H1 (cell line): ENCODE measurements around the gene SCN2A. TPM values are rescaled to one million over a fixed set of nuclear protein-coding genes. Genes with fewer than 3 reads are reported as not detected.

Source experiments
- BACH1 ChIP-seq: IDR thresholded peaks from 2 replicates; pipeline ENCODE4 v1.6.1; 2012; ENCODE audit warnings: low read length, improper control_type of control experiment
- RAD21 ChIP-seq, 2 experiments: IDR thresholded peaks in 1 of 2; conservative IDR thresholded peaks in 1 of 2; 2 replicates each; pipeline ENCODE4 v1.6.1; 2011; ENCODE audit warnings: low read depth in 2 of 2, low read length in 2 of 2, improper control_type of control experiment in 1 of 2, inconsistent platforms in 1 of 2, mild to moderate bottlenecking in 1 of 2, moderate library complexity in 1 of 2
- SRF ChIP-seq: IDR thresholded peaks from 2 replicates; pipeline ENCODE4 v1.6.1; 2011; ENCODE audit warnings: mild to moderate bottlenecking, low read depth, low read length, moderate library complexity
- ZNF274 ChIP-seq: IDR thresholded peaks from 2 replicates; pipeline ENCODE4 v1.7.0; 2012; ENCODE audit warnings: low read length, borderline replicate concordance; ENCODE audit errors: extremely low read depth
- polyA plus RNA-seq, 7 experiments: library from polyadenylated mRNA; depleted of rRNA in 3 of 7; stranded (reverse) in 5 of 7; unstranded in 2 of 7; fragments of >200 nt in 5 of 7; fragments of 200-250 nt in 2 of 7; gene quantifications; 1 replicate in 5 of 7; 2 replicates in 1 of 7; 4 replicates in 1 of 7; pipeline versions ENCODE4 v1.2.1 to v1.2.3, GENCODE V29; 2011 to 2013; ENCODE audit warnings: missing spikeins in 2 of 7, mixed read lengths in 2 of 7
- total RNA-seq: library from RNA; stranded (reverse); fragmentation: NEBNext Ultra II Directional; extraction: Animal tissue kit (Norgen Biotek cat#: 25700); gene quantifications from 2 replicates; pipeline ENCODE4 v1.2.1, GENCODE V29; 2021

Gene SCN2A
- total and polyA plus RNA-seq, 2 of the 8 experiments (the other 6 are each of a cell fraction or from before 2014, with no cell fraction given): 0.18 to 1.1 TPM

DNA sequence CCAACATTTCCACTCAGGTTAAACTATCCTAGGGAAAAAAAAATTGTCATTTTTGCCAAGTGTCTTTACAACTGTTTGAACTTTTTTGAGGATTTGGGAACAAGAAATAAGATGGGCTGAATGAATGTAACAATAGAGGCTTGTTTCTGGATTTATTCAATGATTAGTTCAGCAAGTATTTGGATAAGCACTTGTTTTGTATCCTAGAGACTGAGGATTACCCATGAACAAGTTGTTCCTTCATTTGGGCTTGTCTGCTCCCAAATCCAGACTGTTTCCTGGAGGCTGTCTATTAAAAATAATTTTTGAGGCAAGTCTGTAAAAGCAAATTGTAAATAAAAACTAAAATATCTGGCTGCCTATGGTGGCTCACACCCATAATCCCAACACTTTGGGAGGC is 168.3 kb downstream of the SCN2A start (continued):
- TF ChIP-seq RAD21 (IDR thresholded peaks at IDR 0.05 in 1 of 2, conservative IDR thresholded peaks at IDR 0.05 in 1 of 2; ENCODE audit: low read depth in 2 of 2, low read length in 2 of 2) (no peak), BACH1 (no peak), SRF (no peak), ZNF274 (no peak)
